PFSK-1 (cell line): Measurements from ENCODE around the gene ASS1.

ENCODE experiments used
- FOXP2 ChIP-seq: optimal IDR thresholded peaks from 2 replicates; pipeline ENCODE3; 2011; ENCODE audit warnings: borderline replicate concordance, control low read depth, inconsistent platforms; ENCODE audit not compliant: insufficient read depth; ENCODE audit errors: extremely low read length, extremely low read depth
- POLR2AphosphoS5 ChIP-seq: IDR thresholded peaks from 2 replicates; pipeline ENCODE4 v1.6.1; 2012; ENCODE audit warnings: low read depth, mild to moderate bottlenecking, control low read depth, low read length, moderate library complexity
- REST ChIP-seq, 2 experiments: IDR thresholded peaks; 2 replicates each; pipeline versions ENCODE4 v1.6.1 to v1.8.0; 2011 to 2012; ENCODE audit warnings: low read depth in 2 of 2, low read length in 2 of 2, control low read depth in 1 of 2, inconsistent platforms in 1 of 2, mild to moderate bottlenecking in 1 of 2, moderate library complexity in 1 of 2; ENCODE audit not compliant: insufficient read depth in 1 of 2
- SIN3A ChIP-seq: IDR thresholded peaks from 2 replicates; pipeline ENCODE4 v1.6.1; 2012; ENCODE audit warnings: mild to moderate bottlenecking, low read length, moderate library complexity, borderline replicate concordance; ENCODE audit not compliant: insufficient read depth
- TAF1 ChIP-seq: IDR thresholded peaks from 2 replicates; pipeline ENCODE4 v1.6.1; 2012; ENCODE audit warnings: low read length, control low read depth, borderline replicate concordance; ENCODE audit not compliant: insufficient read depth

ASS1 gene

GRCh38 chr9:130463763-130464745, 19.3 kb downstream of the ASS1 start:
- TF ChIP-seq POLR2AphosphoS5 (no peak), REST (IDR thresholded peaks at IDR 0.05; ENCODE audit: insufficient read depth in 1 of 2, low read depth in 2 of 2, low read length in 2 of 2) (no peak), TAF1 (no peak), FOXP2 (no peak), SIN3A (no peak)

DNA sequence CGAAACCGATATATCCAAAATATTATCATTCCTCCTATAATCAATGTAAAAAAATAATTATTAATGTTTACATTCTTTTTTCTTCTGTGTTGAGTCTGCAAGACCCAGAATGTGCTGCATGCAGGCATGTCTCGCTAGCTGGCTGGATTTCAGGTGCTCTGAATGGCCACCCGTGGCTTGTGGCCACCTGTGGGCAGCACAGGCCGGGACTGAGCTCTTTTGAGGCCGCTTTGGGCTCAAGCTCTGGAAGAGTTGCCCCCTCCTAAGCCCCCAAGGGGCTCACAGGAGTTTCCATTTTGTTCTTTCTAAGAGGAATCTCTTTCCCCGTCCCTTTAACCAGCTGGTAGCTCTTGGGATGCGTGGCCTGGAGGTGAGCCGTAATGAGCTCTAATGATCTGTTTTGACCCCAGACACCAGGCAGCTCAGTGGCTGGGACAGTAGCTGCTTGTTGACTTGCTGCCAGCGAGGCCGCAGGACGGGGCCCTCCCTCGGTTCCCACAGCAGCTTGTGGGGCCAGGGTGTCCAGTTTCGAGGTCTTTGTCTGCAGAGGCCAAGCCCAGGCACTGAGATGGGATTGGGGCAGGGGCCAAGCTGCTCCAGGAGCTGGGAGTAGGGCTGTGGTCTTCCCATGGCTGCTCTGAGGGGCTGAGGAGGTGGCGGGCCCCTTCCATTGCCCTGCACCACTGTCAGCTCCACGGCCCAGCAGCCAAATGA, 20.8 kb downstream of the ASS1 start:
- no peak for TF ChIP-seq SIN3A
- TF ChIP-seq FOXP2, result no peak
- TF ChIP-seq POLR2AphosphoS5, result no peak
- no peak for TF ChIP-seq REST (IDR thresholded peaks at IDR 0.05; ENCODE audit: insufficient read depth in 1 of 2, low read depth in 2 of 2, low read length in 2 of 2)
- no peak for TF ChIP-seq TAF1

DNA sequence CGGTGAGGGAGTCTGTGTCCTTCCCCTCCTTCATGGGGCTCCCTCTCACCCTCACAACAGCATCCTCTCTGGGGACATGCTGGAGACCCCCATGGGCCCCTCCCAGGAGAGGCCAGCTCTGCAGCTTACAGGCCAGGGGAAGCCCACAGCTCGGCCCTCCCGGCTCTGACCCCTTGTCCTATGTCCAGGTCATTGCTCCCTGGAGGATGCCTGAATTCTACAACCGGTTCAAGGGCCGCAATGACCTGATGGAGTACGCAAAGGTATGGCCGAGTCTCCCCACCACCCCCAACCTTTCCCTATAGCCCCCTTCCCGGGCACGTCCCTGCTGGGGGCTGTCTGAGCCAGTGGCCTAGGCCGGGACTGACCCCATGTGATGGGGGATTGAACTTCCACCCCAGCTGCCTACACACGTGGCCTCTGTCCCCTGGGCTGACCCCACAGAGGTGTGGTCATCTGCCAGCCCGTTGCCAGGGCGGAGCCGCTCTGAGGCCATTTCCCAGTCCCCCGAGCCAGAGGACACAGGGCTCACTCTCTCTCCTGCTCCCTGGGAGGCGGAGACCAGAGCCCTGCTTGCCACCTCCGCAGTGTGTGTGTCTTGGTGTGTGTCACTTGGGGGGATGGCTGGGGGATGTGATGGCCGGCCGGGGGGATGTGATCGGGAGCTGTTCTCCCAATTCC, 21.9 kb downstream of the ASS1 start:
- TF ChIP-seq POLR2AphosphoS5, result no peak
- TF ChIP-seq REST (IDR thresholded peaks at IDR 0.05; ENCODE audit: insufficient read depth in 1 of 2, low read depth in 2 of 2, low read length in 2 of 2), result no peak
- no peak for TF ChIP-seq TAF1
- no peak for TF ChIP-seq SIN3A
- TF ChIP-seq FOXP2, result no peak

- TF ChIP-seq POLR2AphosphoS5 (no peak), REST (IDR thresholded peaks at IDR 0.05; ENCODE audit: insufficient read depth in 1 of 2, low read depth in 2 of 2, low read length in 2 of 2) (no peak), FOXP2 (no peak), SIN3A (no peak), TAF1 (no peak)
Observed at GRCh38 chr9:130467316-130467715, 22.6 kb downstream of the ASS1 start.
